SU-DHL-6 (cell line): ENCODE data around the gene ADCYAP1R1.

Experiments used
- EZH2phosphoT487 ChIP-seq: fragments of 200-600 bp; sonication (generic), shearing (Covaris generic); conservative IDR thresholded peaks from 2 replicates; pipeline ENCODE4 v1.6.1; 2018; ENCODE audit warnings: mild to moderate bottlenecking, antibody characterized with exemption, low read length, moderate library complexity, mixed read lengths
- TF ChIP-seq, protein P1 (sequence below): fragments of 200-600 bp; sonication (generic); IDR thresholded peaks from one replicate; pipeline ENCODE4 v1.5.1; 2017; ENCODE audit warnings: antibody characterized with exemption, mild to moderate bottlenecking, low read length, moderate library complexity; ENCODE audit not compliant: insufficient read depth, poor library complexity, severe bottlenecking

DNA sequence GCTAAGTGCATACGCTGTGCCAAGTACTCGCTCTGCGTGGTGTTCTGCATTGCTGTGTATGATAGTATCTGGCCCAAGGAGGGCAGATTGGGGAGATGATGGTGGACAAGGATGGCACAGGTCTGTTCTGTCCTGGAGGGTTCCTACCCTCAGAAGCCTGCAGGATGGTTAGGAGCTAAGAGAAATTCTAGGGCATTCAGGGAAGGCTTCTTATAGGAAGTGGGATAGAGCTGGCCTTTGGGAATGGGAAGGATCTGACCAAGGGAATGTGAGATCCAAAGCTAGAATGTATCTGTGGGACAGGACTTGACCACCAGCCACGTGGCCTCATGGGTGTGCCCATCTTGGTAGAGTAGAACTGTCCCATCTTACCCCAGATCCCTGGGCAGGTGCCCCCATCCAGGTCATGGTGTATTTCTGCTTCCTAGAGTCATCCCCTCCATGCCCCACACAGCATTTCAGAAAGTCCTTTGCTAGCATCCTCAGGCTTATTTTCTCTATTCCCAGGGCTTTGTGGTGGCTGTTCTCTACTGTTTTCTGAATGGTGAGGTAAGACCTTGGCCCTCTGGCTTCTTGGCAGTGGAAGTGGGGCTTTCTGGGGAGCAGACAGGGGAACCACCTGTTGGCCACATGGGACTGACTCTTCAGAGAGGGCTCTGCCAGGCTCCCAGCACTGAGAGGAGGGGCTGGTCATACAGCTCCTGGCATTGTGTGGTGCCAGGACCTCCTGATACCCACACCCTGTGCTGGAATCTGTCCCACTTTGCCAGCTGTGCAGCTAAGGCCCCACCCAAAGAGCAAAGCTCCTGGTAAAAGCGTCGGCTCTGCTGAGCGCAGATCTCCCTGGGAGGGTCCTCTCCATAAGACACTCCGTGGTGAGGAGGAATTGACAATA is 52.5 kb downstream of the ADCYAP1R1 start:
- TF ChIP-seq, protein P1, sequence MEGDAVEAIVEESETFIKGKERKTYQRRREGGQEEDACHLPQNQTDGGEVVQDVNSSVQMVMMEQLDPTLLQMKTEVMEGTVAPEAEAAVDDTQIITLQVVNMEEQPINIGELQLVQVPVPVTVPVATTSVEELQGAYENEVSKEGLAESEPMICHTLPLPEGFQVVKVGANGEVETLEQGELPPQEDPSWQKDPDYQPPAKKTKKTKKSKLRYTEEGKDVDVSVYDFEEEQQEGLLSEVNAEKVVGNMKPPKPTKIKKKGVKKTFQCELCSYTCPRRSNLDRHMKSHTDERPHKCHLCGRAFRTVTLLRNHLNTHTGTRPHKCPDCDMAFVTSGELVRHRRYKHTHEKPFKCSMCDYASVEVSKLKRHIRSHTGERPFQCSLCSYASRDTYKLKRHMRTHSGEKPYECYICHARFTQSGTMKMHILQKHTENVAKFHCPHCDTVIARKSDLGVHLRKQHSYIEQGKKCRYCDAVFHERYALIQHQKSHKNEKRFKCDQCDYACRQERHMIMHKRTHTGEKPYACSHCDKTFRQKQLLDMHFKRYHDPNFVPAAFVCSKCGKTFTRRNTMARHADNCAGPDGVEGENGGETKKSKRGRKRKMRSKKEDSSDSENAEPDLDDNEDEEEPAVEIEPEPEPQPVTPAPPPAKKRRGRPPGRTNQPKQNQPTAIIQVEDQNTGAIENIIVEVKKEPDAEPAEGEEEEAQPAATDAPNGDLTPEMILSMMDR: no peak
- no peak for TF ChIP-seq EZH2phosphoT487
